Skeletal muscle tissue (tissue), 4 donors: Measurements from ENCODE around the gene KCNQ4. TPM values are rescaled to one million over a fixed set of nuclear protein-coding genes. Genes with fewer than 3 reads are reported as not detected.
A peak's percentile ranks its signal among the peaks of the same experiment; 100 is the strongest.

Source experiments
- H3K27ac ChIP-seq: one replicate; pipeline ENCODE4 v1.7.0; 2013; ENCODE audit warnings: mild to moderate bottlenecking, low read depth, low read length, inconsistent platforms
- H3K27me3 ChIP-seq, 3 donors: one replicate each; pipeline ENCODE4 v1.7.0; 2013; ENCODE audit warnings: low read length in 3 of 3; ENCODE audit not compliant: control insufficient read depth in 3 of 3, insufficient read depth in 3 of 3
- H3K36me3 ChIP-seq, 3 donors: one replicate each; pipeline ENCODE4 v1.7.0; 2013; ENCODE audit warnings: low read length in 3 of 3; ENCODE audit not compliant: control insufficient read depth in 3 of 3, insufficient read depth in 3 of 3
- H3K4me1 ChIP-seq, 3 donors: one replicate each; pipeline ENCODE4 v1.7.0; 2013; ENCODE audit warnings: low read length in 3 of 3, mild to moderate bottlenecking in 3 of 3; ENCODE audit not compliant: control insufficient read depth in 3 of 3, insufficient read depth in 3 of 3
- H3K4me3 ChIP-seq, 3 donors: one replicate each; pipeline ENCODE4 v1.7.0; 2013; ENCODE audit warnings: low read length in 3 of 3
- H3K9ac ChIP-seq, 3 donors: one replicate each; pipeline ENCODE4 v1.7.0; 2013; ENCODE audit warnings: low read length in 3 of 3, mild to moderate bottlenecking in 3 of 3, moderate library complexity in 2 of 3, low read depth in 1 of 3
- H3K9me3 ChIP-seq, 3 donors: one replicate each; pipeline ENCODE4 v1.7.0; 2013; ENCODE audit warnings: low read length in 3 of 3; ENCODE audit not compliant: control insufficient read depth in 3 of 3
- total RNA-seq: library from RNA; depleted of rRNA; stranded (reverse); fragments of >200 nt; gene quantifications from one replicate; pipeline ENCODE4 v1.2.3, GENCODE V29; 2014
- donor health status: Osteomylitis.

The KCNQ4 gene
- total RNA-seq, 1 donor from 2014 or later: 4.2 TPM

DNA sequence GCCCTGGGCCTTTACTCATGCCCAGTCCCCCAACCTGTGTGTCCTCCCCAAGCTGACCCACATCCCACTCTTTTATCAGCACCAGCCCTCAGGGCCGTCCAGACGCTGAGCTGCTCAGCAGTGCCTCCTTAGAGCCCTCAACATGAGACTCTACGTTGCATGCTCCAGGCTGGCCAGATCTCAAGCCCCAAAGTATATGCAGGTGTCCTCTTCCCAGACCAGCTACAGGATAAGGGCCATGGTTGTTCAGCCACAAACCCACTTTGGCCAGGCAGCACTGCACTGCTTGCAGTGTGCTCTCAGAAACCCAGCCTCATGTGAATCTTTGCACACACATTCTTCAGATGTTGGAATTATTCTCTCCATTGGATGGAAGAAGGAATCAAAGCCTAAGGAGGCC lies 72.5 kb downstream of the KCNQ4 start:
- Histone ChIP-seq H3K4me1 (peaks cover 25 to 32% (median 31%) of the 10 kb centered on the region in 3 donors), H3K4me3 (no peak overlapping the region), H3K27me3 (no peaks in the 10 kb centered on the region), H3K9me3 (no peaks in the 10 kb centered on the region), H3K27ac (no peak overlapping the region), H3K9ac (no peak overlapping the region), H3K36me3 (no peaks in the 10 kb centered on the region)

DNA sequence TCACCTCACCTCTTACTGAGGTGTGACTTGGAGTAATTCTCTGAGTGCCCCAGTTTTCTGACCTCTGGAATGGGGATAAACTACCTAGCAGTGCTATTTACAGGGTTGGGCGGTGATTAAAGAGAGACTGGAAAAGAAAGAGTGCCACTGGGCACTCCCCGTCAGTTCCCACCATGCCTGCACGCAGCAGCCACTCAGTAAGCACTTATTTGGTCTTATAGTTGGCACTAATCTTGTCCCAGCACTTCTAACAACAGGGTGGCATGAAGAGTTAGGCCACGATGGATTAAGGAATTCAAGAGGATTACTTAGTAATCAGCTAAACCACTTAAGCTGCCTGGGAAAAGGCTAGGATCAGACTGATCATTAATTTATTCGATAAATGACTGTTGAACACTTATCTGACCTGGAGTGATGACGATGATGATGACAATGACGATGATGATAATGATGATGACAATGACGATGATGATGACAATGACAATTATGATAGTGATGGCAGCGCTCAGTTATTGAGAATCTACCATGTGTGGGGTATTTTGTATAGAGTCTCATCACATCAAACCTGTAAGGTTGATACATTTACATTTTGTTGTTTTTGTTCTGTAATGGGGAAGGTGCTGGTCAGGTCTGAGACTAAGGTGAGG lies 73.2 kb downstream of the KCNQ4 start:
- no peak overlapping the region for H3K27ac ChIP-seq
- peaks cover 25 to 33% (median 32%) of the 10 kb centered on the region in 3 donors for H3K4me1 ChIP-seq

GRCh38 chr1:40857737-40858136 lies 74.2 kb downstream of the KCNQ4 start:
- H3K36me3 ChIP-seq: no peaks in the 10 kb centered on the region
- H3K9me3 ChIP-seq: no peaks in the 10 kb centered on the region
- no peaks in the 10 kb centered on the region for H3K27me3 ChIP-seq
- H3K4me1 ChIP-seq: peaks cover 25 to 37% (median 36%) of the 10 kb centered on the region in 3 donors
- no peak overlapping the region for H3K27ac ChIP-seq
- H3K9ac ChIP-seq: no peak overlapping the region
- H3K4me3 ChIP-seq: no peak overlapping the region

More for the DNA sequence above, 73.2 kb downstream of the KCNQ4 start:
- Histone ChIP-seq H3K36me3 (no peaks in the 10 kb centered on the region), H3K9ac (no peak overlapping the region), H3K9me3 (no peaks in the 10 kb centered on the region), H3K4me3 (no peak overlapping the region), H3K27me3 (no peaks in the 10 kb centered on the region)

DNA sequence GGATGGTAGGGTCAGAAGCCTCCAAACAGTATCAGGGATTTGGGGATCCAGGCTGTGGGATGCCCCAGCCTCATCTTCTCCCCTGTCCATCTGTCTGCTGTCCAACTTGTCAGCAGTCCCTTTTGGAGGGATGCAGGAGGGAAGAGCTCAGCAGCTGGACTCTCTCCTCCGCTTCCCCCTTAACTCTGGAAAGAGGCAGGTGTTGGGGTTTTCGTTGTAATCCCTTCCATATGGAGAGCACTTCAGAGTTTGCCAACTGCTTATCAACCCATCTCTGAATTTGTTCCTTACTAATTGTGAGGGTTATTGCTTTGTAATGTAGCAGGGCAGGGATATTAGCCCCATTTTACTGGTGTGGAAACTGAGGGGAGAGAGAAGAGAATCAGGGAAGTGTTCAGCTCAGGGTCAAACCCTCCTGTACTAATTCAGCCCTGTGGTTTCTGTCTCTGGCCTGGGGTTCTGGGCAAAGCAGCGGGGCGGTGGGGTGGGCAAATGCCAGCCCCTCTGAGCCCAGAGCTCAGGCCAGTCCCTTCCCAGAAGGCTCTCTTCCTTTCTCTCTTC lies 75.3 kb downstream of the KCNQ4 start:
- H3K36me3 ChIP-seq: no peaks in the 10 kb centered on the region
- H3K9ac ChIP-seq: peak overlapping the region in 1 of 3 donors; percentile 33
- no peaks in the 10 kb centered on the region for H3K9me3 ChIP-seq
- H3K4me1 ChIP-seq: peaks cover 25 to 38% (median 36%) of the 10 kb centered on the region in 3 donors
- no peak overlapping the region for H3K27ac ChIP-seq
- H3K27me3 ChIP-seq: no peaks in the 10 kb centered on the region
- no peak overlapping the region for H3K4me3 ChIP-seq

- Histone ChIP-seq H3K27me3 (no peaks in the 10 kb centered on the region), H3K4me1 (peaks cover 25 to 38% (median 36%) of the 10 kb centered on the region in 3 donors), H3K9ac (peak overlapping the region; percentile 87 to 90 (median 88)), H3K27ac (peak overlapping the region; percentile 83), H3K9me3 (no peaks in the 10 kb centered on the region), H3K4me3 (peak overlapping the region; percentile 70 to 81 (median 78)), H3K36me3 (no peaks in the 10 kb centered on the region)
Measured at GRCh38 chr1:40860706-40861223, 77.2 kb downstream of the KCNQ4 start.

GRCh38 chr1:40861224-40862003 lies 77.8 kb downstream of the KCNQ4 start:
- H3K27ac ChIP-seq: peak overlapping the region; percentile 83

GRCh38 chr1:40862008-40862863 lies 78.6 kb downstream of the KCNQ4 start, which contains the start of gene CITED4:
TSS of gene CITED4 (minus strand) at chr1:40862363. CDS start at chr1:40862127, 236 bp downstream.
- Histone ChIP-seq H3K27ac (peak within 1 kb of the TSS; percentile 83), H3K4me1 (peaks cover 25 to 36% (median 36%) of the 10 kb centered on the region in 3 donors), H3K9ac (peak within 1 kb of the TSS; percentile 87 to 90 (median 88)), H3K9me3 (no peaks in the 10 kb centered on the region), H3K4me3 (peak within 1 kb of the TSS; percentile 72 to 81 (median 78)), H3K27me3 (no peaks in the 10 kb centered on the region), H3K36me3 (no peaks in the 10 kb centered on the region)

More at GRCh38 chr1:40861224-40862003, 77.8 kb downstream of the KCNQ4 start:
- Histone ChIP-seq H3K9me3 (no peaks in the 10 kb centered on the region), H3K36me3 (no peaks in the 10 kb centered on the region), H3K9ac (peak overlapping the region; percentile 87 to 90 (median 88)), H3K4me1 (peaks cover 25 to 38% (median 36%) of the 10 kb centered on the region in 3 donors), H3K4me3 (peak overlapping the region; percentile 70 to 81 (median 78)), H3K27me3 (no peaks in the 10 kb centered on the region)

- Histone ChIP-seq H3K4me3 (no peak overlapping the region), H3K27ac (no peak overlapping the region), H3K27me3 (no peaks in the 10 kb centered on the region), H3K4me1 (no peaks in the 10 kb centered on the region), H3K36me3 (no peaks in the 10 kb centered on the region), H3K9me3 (peaks cover 0 to 6% (median 3%) of the 10 kb centered on the region in 3 donors), H3K9ac (no peak overlapping the region)
Measured at GRCh38 chr1:40868051-40868723, 84.6 kb downstream of the KCNQ4 start.
